ENCODE data around the gene KRTAP10-7. TPM values are rescaled to one million over a fixed set of nuclear protein-coding genes. Genes with fewer than 3 reads are reported as not detected.

The KRTAP10-7 gene
- total RNA-seq, 2 donors from 2014 or later = not detected

GRCh38 chr21:44582055-44582454 lies 18.3 kb upstream of the KRTAP10-7 start:
- TF ChIP-seq CTCF (IDR thresholded peaks at IDR 0.05) = no peak
- H3K9me3 ChIP-seq = peaks cover 7% of the 10 kb centered on the region
- ATAC-seq (ENCODE audit: insufficient number of reproducible peaks, low FRiP score, low read depth) (no peak), DNase-seq (ENCODE audit: low spot score) (no peak)
- no peaks in the 10 kb centered on the region for H3K27me3 ChIP-seq (replicated peaks; ENCODE audit: insufficient read depth)
- H3K36me3 ChIP-seq = no peaks in the 10 kb centered on the region
- no peak overlapping the region for H3K27ac ChIP-seq
- no peak overlapping the region for H3K4me3 ChIP-seq
- H3K4me1 ChIP-seq (ENCODE audit: control insufficient read depth in 1 of 2, low read depth in 2 of 2) = no peaks in the 10 kb centered on the region

- Histone ChIP-seq H3K4me1 (ENCODE audit: control insufficient read depth in 1 of 2, low read depth in 2 of 2) (no peaks in the 10 kb centered on the region), H3K36me3 (no peaks in the 10 kb centered on the region), H3K9me3 (peaks cover 7% of the 10 kb centered on the region), H3K4me3 (no peak overlapping the region), H3K27ac (no peak overlapping the region), H3K27me3 (replicated peaks; ENCODE audit: insufficient read depth) (no peaks in the 10 kb centered on the region)
- no peak for ATAC-seq (ENCODE audit: insufficient number of reproducible peaks, low FRiP score, low read depth)
- no peak for TF ChIP-seq CTCF (IDR thresholded peaks at IDR 0.05)
- no peak for DNase-seq (ENCODE audit: low spot score)
Measured at GRCh38 chr21:44583089-44583799, 17.2 kb upstream of the KRTAP10-7 start.

GRCh38 chr21:44583800-44584147 lies 16.6 kb upstream of the KRTAP10-7 start:
- H3K4me3 ChIP-seq = no peak overlapping the region
- DNase-seq (ENCODE audit: low spot score) (no peak), ATAC-seq (ENCODE audit: insufficient number of reproducible peaks, low FRiP score, low read depth) (no peak)
- H3K27me3 ChIP-seq (replicated peaks; ENCODE audit: insufficient read depth) = no peaks in the 10 kb centered on the region
- no peaks in the 10 kb centered on the region for H3K4me1 ChIP-seq (ENCODE audit: control insufficient read depth in 1 of 2, low read depth in 2 of 2)
- peaks cover 7% of the 10 kb centered on the region for H3K9me3 ChIP-seq
- H3K27ac ChIP-seq = no peak overlapping the region
- TF ChIP-seq CTCF (IDR thresholded peaks at IDR 0.05) = no peak
- H3K36me3 ChIP-seq = no peaks in the 10 kb centered on the region

GRCh38 chr21:44585892-44586291 lies 14.5 kb upstream of the KRTAP10-7 start:
- TF ChIP-seq CTCF (IDR thresholded peaks at IDR 0.05) = no peak
- H3K4me1 ChIP-seq (ENCODE audit: control insufficient read depth in 1 of 2, low read depth in 2 of 2) = no peaks in the 10 kb centered on the region
- no peaks in the 10 kb centered on the region for H3K27me3 ChIP-seq (replicated peaks; ENCODE audit: insufficient read depth)
- peaks cover 7% of the 10 kb centered on the region for H3K9me3 ChIP-seq
- ATAC-seq (ENCODE audit: insufficient number of reproducible peaks, low FRiP score, low read depth) (no peak), DNase-seq (ENCODE audit: low spot score) (no peak)
- H3K4me3 ChIP-seq = no peak overlapping the region
- H3K27ac ChIP-seq = no peak overlapping the region
- no peaks in the 10 kb centered on the region for H3K36me3 ChIP-seq

- ATAC-seq (ENCODE audit: insufficient number of reproducible peaks, low FRiP score, low read depth) = no peak
- Histone ChIP-seq H3K4me3 (no peak overlapping the region), H3K36me3 (no peaks in the 10 kb centered on the region), H3K9me3 (no peaks in the 10 kb centered on the region), H3K27ac (no peak overlapping the region), H3K27me3 (replicated peaks; ENCODE audit: insufficient read depth) (no peaks in the 10 kb centered on the region), H3K4me1 (ENCODE audit: control insufficient read depth in 1 of 2, low read depth in 2 of 2) (no peaks in the 10 kb centered on the region)
- no peak for DNase-seq (ENCODE audit: low spot score)
- no peak for TF ChIP-seq CTCF (IDR thresholded peaks at IDR 0.05)
Measured at GRCh38 chr21:44589094-44589493, 11.3 kb upstream of the KRTAP10-7 start.
